ENCODE measurements around the gene RPLP2.
A peak's percentile ranks its signal among the peaks of the same experiment; 100 is the strongest.

Gene RPLP2

GRCh38 chr11:836700-837099, 26.9 kb downstream of the RPLP2 start:
- DNase-seq (ENCODE audit: low read depth) = no peak

GRCh38 chr11:837189-837989, 27.6 kb downstream of the RPLP2 start:
- DNase-seq (ENCODE audit: low read depth) = no peak

GRCh38 chr11:837990-838307, 28.2 kb downstream of the RPLP2 start:
- DNase-seq (ENCODE audit: low read depth) = no peak

- no peak for DNase-seq (ENCODE audit: low read depth)
Observed at GRCh38 chr11:838441-839279, 28.9 kb downstream of the RPLP2 start.

GRCh38 chr11:839280-839623, 29.5 kb downstream of the RPLP2 start:
- DNase-seq (ENCODE audit: low read depth) = no peak

GRCh38 chr11:839875-840617, 30.3 kb downstream of the RPLP2 start:
- no peak for DNase-seq (ENCODE audit: low read depth)

- DNase-seq (ENCODE audit: low read depth) = no peak
Observed at GRCh38 chr11:841981-842369, 32.2 kb downstream of the RPLP2 start.

- DNase-seq (ENCODE audit: low read depth) = peak; percentile 75
Observed at GRCh38 chr11:842370-843002, 32.7 kb downstream of the RPLP2 start, which contains the start of the genes POLR2L and TSPAN4. TSS of gene POLR2L (minus strand) at chr11:842529. CDS start at chr11:842508, 21 bp downstream. TSS of gene TSPAN4 (plus strand) at chr11:842852. CDS start at chr11:850305, 7,453 bp downstream.

- DNase-seq (ENCODE audit: low read depth) = no peak
Observed at GRCh38 chr11:843086-843734, 33.4 kb downstream of the RPLP2 start.

- DNase-seq (ENCODE audit: low read depth) = no peak
Observed at GRCh38 chr11:843818-844692, 34.3 kb downstream of the RPLP2 start.

GRCh38 chr11:844693-845644, 35.2 kb downstream of the RPLP2 start:
- DNase-seq (ENCODE audit: low read depth) = no peak

- DNase-seq (ENCODE audit: low read depth) = no peak
Observed at GRCh38 chr11:845872-846495, 36.2 kb downstream of the RPLP2 start.

GRCh38 chr11:846496-847098, 36.8 kb downstream of the RPLP2 start:
- DNase-seq (ENCODE audit: low read depth) = no peak

GRCh38 chr11:847876-848275, 38.1 kb downstream of the RPLP2 start:
- no peak for DNase-seq (ENCODE audit: low read depth)

GRCh38 chr11:848380-848931, 38.7 kb downstream of the RPLP2 start:
- peak; percentile 30 for DNase-seq (ENCODE audit: low read depth)

GRCh38 chr11:849104-849824, 39.5 kb downstream of the RPLP2 start:
- peak; percentile 29 for DNase-seq (ENCODE audit: low read depth)

GRCh38 chr11:849951-850774, 40.4 kb downstream of the RPLP2 start:
- DNase-seq (ENCODE audit: low read depth) = no peak
